Subcutaneous adipose tissue (tissue), 4 donors: ENCODE measurements around the gene SLC22A15. TPM values are rescaled to one million over a fixed set of nuclear protein-coding genes. Genes with fewer than 3 reads are reported as not detected.

Experiments
- CTCF ChIP-seq: fragments of 450-650 bp; IDR thresholded peaks from one replicate; pipeline ENCODE4 v1.5.1; 2016; ENCODE audit warnings: low read depth, mild to moderate bottlenecking, control low read depth, antibody characterized with exemption, moderate library complexity
- total RNA-seq, 4 donors: library from RNA; depleted of rRNA; stranded (reverse); fragments of >200 nt; gene quantifications; one replicate each; pipeline ENCODE4 v1.1.0, GENCODE V29; 2016

SLC22A15 gene
- total RNA-seq, 4 donors from 2014 or later = 6.6 to 24.5 (median 13.1) TPM

GRCh38 chr1:116001739-116002487, 25.6 kb downstream of the SLC22A15 start:
- no peak for TF ChIP-seq CTCF

GRCh38 chr1:116002781-116003420, 26.6 kb downstream of the SLC22A15 start:
- no peak for TF ChIP-seq CTCF

GRCh38 chr1:116003823-116004222, 27.5 kb downstream of the SLC22A15 start:
- TF ChIP-seq CTCF = no peak

DNA sequence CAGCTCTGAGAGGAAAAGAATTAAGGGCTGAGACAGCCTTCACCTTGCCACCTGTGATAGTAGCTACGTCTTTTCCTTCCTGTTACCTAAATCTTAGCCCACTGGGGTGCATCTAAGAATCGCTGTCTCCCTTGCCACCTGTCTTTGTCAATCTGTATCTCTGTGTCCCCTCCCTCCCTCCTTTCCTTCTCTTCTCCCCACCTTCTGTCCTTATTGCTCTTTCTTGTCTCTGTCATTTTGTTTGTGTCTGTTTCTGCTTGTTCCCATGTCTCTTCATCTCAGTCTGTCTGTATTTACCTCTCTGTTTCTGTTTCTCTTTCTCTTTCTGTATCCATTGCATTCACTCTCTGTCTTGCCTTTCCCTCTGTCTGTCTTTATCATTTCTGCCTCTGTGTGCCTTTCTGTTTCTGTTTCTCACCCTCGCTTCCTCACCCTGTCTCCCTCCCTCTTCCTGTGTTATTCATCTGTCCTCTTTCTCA, 30.2 kb downstream of the SLC22A15 start:
- no peak for TF ChIP-seq CTCF

- TF ChIP-seq CTCF = no peak
Observed at GRCh38 chr1:116008656-116009390, 32.5 kb downstream of the SLC22A15 start.

GRCh38 chr1:116012716-116013115, 36.4 kb downstream of the SLC22A15 start:
- no peak for TF ChIP-seq CTCF

GRCh38 chr1:116015679-116016078, 39.4 kb downstream of the SLC22A15 start:
- TF ChIP-seq CTCF = no peak
